Measurements from ENCODE around the gene IGHMBP2.

The IGHMBP2 gene

GRCh38 chr11:68929135-68929534 is 25.4 kb downstream of the IGHMBP2 start:
- no peak for DNase-seq

- no peak for DNase-seq
These were observed 26.2 kb downstream of the IGHMBP2 start for GRCh38 chr11:68929706-68930570.

GRCh38 chr11:68930991-68931855 is 27.5 kb downstream of the IGHMBP2 start:
- no peak for DNase-seq

GRCh38 chr11:68931911-68932310 is 28.2 kb downstream of the IGHMBP2 start:
- DNase-seq, result no peak

GRCh38 chr11:68932358-68932757 is 28.7 kb downstream of the IGHMBP2 start:
- no peak for DNase-seq

- DNase-seq, result no peak
These were observed 29.4 kb downstream of the IGHMBP2 start for GRCh38 chr11:68932933-68933577.

GRCh38 chr11:68933605-68934320 is 30.1 kb downstream of the IGHMBP2 start:
- DNase-seq, result no peak

GRCh38 chr11:68934321-68934645 is 30.6 kb downstream of the IGHMBP2 start:
- DNase-seq, result no peak

GRCh38 chr11:68934666-68935065 is 31.0 kb downstream of the IGHMBP2 start:
- no peak for DNase-seq

- no peak for DNase-seq
These were observed 31.4 kb downstream of the IGHMBP2 start for GRCh38 chr11:68935066-68935465.

GRCh38 chr11:68935516-68936357 is 32.0 kb downstream of the IGHMBP2 start:
- no peak for DNase-seq

- no peak for DNase-seq
These were observed 32.6 kb downstream of the IGHMBP2 start for GRCh38 chr11:68936358-68936636.

- DNase-seq, result no peak
These were observed 33.3 kb downstream of the IGHMBP2 start for GRCh38 chr11:68936676-68937620.

- no peak for DNase-seq
These were observed 34.4 kb downstream of the IGHMBP2 start for GRCh38 chr11:68938088-68938487.

- no peak for DNase-seq
These were observed 35.3 kb downstream of the IGHMBP2 start for GRCh38 chr11:68938816-68939582.

GRCh38 chr11:68939583-68940555 is 36.2 kb downstream of the IGHMBP2 start:
- DNase-seq, result no peak

GRCh38 chr11:68940651-68941323 is 37.1 kb downstream of the IGHMBP2 start:
- no peak for DNase-seq

Measured in NCI-H187 treated with DMSO at 0.1 percent for 48 hours (cell line).